ENCODE data around the gene GATA5.

GATA5 gene, protein sequence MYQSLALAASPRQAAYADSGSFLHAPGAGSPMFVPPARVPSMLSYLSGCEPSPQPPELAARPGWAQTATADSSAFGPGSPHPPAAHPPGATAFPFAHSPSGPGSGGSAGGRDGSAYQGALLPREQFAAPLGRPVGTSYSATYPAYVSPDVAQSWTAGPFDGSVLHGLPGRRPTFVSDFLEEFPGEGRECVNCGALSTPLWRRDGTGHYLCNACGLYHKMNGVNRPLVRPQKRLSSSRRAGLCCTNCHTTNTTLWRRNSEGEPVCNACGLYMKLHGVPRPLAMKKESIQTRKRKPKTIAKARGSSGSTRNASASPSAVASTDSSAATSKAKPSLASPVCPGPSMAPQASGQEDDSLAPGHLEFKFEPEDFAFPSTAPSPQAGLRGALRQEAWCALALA

DNA sequence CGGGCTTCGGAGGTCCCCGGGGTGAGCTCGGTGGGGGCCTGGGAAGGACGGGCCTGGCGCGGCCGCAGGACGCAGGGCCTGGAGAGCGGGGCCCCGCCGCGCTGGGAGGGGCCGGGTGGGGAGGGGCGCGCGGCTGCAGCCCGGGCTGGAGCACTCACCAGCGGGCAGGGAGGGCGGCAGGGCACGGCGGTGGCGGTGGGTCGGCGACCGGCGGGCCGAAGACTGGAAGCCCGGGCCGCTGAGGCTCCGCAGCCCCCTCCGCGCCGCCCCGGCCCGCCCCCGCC lies at the start of gene GATA5:
TSS of gene GATA5 (minus strand) at position 224 of the 284 bp plus-strand sequence. CDS start 474 bp downstream, outside the sequence.
- peaks cover 60% of the 10 kb centered on the region for H3K27me3 ChIP-seq (ENCODE audit: insufficient read depth, insufficient read length)
- H3K4me3 ChIP-seq (ENCODE audit: insufficient read length, low read depth) = peak within 1 kb of the TSS; percentile 51
- H3K9me3 ChIP-seq (ENCODE audit: insufficient read depth, low read length) = no peaks in the 10 kb centered on the region
- peaks cover 42% of the 10 kb centered on the region for H3K4me1 ChIP-seq (ENCODE audit: insufficient read depth, insufficient read length)
- DNase-seq (ENCODE audit: low read depth, low spot score) = no peak
- H3K9ac ChIP-seq (ENCODE audit: insufficient read length, low read depth) = peak within 1 kb of the TSS; percentile 77
- no peaks in the 10 kb centered on the region for H3K36me3 ChIP-seq (ENCODE audit: insufficient read depth, insufficient read length, low read length)
- TF ChIP-seq YY1 (IDR thresholded peaks at IDR 0.05; ENCODE audit: insufficient read depth, insufficient read length) (no peak), SUZ12 (IDR thresholded peaks at IDR 0.05; ENCODE audit: extremely low read depth, insufficient read depth, insufficient read length) (no peak), ZNF274 (IDR thresholded peaks at IDR 0.05; ENCODE audit: low read depth, low read length) (no peak)

DNA sequence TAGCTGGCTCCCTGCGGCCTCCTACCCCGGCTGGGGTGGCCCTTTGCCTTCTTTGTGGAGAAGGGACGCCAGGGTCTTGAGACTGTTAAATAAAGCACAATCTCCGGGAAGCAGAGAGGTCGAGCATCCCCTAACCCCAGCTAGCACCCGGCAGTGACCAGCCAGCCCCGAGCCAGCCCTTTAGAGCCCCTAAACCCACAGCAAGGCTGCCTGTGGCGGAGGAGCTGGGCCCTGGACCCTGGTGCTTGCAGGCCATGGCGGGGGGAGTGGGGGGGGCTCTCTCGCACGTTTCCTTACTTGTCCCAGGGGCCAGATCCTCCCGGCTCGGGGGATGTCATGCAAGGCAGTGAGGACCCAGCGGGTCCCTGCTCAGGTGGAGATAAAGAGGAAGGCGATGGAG lies 49.2 kb upstream of the GATA5 start:
- Histone ChIP-seq H3K36me3 (ENCODE audit: insufficient read depth, insufficient read length, low read length) (no peaks in the 10 kb centered on the region), H3K9ac (ENCODE audit: insufficient read length, low read depth) (no peak overlapping the region), H3K4me3 (ENCODE audit: insufficient read length, low read depth) (no peak overlapping the region), H3K27me3 (ENCODE audit: insufficient read depth, insufficient read length) (no peaks in the 10 kb centered on the region), H3K9me3 (ENCODE audit: insufficient read depth, low read length) (no peaks in the 10 kb centered on the region), H3K4me1 (ENCODE audit: insufficient read depth, insufficient read length) (peaks cover 29% of the 10 kb centered on the region)
- no peak for DNase-seq (ENCODE audit: low read depth, low spot score)
- TF ChIP-seq SUZ12 (IDR thresholded peaks at IDR 0.05; ENCODE audit: extremely low read depth, insufficient read depth, insufficient read length) (no peak), YY1 (IDR thresholded peaks at IDR 0.05; ENCODE audit: insufficient read depth, insufficient read length) (no peak), ZNF274 (IDR thresholded peaks at IDR 0.05; ENCODE audit: low read depth, low read length) (no peak)

DNA sequence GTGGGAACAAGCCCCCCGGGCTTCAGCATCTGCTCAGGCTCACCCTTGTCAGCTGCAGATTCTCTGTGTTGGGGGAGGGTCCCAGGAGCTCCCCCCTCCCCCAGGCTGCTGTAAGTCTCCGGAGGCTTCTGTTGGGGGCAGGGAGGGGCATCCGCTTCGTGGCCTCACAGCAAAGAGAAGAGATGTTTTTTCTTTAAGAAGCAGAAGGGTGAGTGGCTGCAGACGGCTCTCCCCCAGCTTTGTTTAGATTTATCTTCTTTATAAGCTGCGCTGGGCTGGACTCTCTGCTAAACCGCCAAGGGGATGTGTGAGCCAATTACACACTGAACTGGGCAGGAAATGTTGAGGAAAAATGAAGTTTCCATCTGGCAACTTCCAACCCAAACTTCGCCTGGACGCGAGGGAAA lies 48.7 kb upstream of the GATA5 start:
- no peak for TF ChIP-seq SUZ12 (IDR thresholded peaks at IDR 0.05; ENCODE audit: extremely low read depth, insufficient read depth, insufficient read length)
- TF ChIP-seq ZNF274 (IDR thresholded peaks at IDR 0.05; ENCODE audit: low read depth, low read length) = no peak
- TF ChIP-seq YY1 (IDR thresholded peaks at IDR 0.05; ENCODE audit: insufficient read depth, insufficient read length) = no peak
- H3K4me3 ChIP-seq (ENCODE audit: insufficient read length, low read depth) = no peak overlapping the region
- no peaks in the 10 kb centered on the region for H3K36me3 ChIP-seq (ENCODE audit: insufficient read depth, insufficient read length, low read length)
- H3K27me3 ChIP-seq (ENCODE audit: insufficient read depth, insufficient read length) = no peaks in the 10 kb centered on the region
- H3K9me3 ChIP-seq (ENCODE audit: insufficient read depth, low read length) = no peaks in the 10 kb centered on the region
- peaks cover 30% of the 10 kb centered on the region for H3K4me1 ChIP-seq (ENCODE audit: insufficient read depth, insufficient read length)
- peak overlapping the region; percentile 16 for H3K9ac ChIP-seq (ENCODE audit: insufficient read length, low read depth)
- DNase-seq (ENCODE audit: low read depth, low spot score) = peak; percentile 22

DNA sequence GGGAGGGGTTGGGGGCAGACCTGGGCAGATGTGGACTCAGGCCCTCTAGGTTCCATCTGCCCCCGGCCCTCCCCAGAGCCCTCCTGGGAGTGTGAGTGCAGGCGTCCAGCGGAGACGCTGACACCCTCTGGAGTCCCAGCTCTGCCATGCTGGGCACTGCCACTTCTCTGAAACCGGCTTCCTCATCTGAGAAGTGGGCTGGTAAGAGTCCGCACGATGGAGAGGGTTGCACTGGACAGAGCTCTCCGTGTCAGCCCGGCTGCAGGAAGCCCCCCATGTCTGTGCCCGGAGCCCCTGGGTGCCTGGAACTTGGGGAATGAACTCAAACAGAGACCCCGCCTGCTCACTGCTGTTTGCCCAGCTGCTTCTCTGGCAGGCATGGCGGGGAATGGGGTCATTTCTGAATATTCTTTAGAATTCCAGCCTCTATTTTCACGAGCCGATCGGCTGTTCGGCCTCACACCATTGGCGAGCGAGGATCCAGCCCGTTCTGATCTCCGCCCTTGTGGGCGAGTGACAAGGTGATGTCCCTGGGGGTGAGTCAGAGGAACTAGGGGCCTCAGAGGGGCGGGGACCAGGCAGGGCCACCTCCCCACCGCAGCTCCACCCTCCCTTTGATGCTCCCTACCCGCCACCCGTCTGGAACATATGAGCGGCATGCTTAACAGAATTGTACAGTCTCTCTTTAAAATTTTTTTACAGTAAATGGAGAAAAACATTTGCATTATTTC lies 47.8 kb upstream of the GATA5 start:
- H3K36me3 ChIP-seq (ENCODE audit: insufficient read depth, insufficient read length, low read length) = no peaks in the 10 kb centered on the region
- peak overlapping the region; percentile 0 for H3K4me3 ChIP-seq (ENCODE audit: insufficient read length, low read depth)
- no peaks in the 10 kb centered on the region for H3K27me3 ChIP-seq (ENCODE audit: insufficient read depth, insufficient read length)
- H3K4me1 ChIP-seq (ENCODE audit: insufficient read depth, insufficient read length) = peaks cover 25% of the 10 kb centered on the region
- peak overlapping the region; percentile 6 for H3K9ac ChIP-seq (ENCODE audit: insufficient read length, low read depth)
- TF ChIP-seq ZNF274 (IDR thresholded peaks at IDR 0.05; ENCODE audit: low read depth, low read length) (no peak), SUZ12 (IDR thresholded peaks at IDR 0.05; ENCODE audit: extremely low read depth, insufficient read depth, insufficient read length) (no peak), YY1 (IDR thresholded peaks at IDR 0.05; ENCODE audit: insufficient read depth, insufficient read length) (no peak)
- DNase-seq (ENCODE audit: low read depth, low spot score) = peak; percentile 20
- no peaks in the 10 kb centered on the region for H3K9me3 ChIP-seq (ENCODE audit: insufficient read depth, low read length)

DNA sequence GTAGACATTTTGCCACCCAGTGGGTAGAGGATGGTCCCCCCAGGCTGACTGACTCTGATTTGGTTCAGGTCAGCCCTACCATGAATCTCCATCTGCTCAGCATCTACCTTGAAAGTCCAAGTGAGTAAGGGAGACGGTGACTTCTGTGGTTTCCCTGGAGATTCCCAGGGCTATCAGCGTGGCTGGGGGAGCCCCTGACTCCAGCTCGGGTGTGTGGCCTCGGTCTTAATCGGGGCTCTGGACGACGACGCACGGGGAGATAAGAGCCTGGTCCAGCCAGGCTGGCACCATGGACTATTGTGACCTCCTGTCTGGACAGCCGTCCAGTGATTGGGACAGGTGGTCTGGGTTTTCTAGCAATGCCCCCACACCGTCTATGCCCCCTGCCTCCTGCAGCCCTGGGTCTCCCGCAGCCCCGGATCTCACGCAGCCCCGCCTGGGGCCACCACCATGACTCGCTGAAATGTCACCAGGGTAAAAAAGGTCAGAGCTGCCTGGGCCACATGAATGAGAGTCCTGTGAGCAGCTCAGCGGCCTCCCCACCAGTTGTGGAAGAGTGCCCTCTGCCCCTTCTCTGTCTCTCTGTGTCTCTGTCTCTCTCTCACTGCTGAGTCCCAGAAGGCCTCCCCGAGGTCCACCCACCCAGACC lies 47.1 kb upstream of the GATA5 start:
- H3K36me3 ChIP-seq (ENCODE audit: insufficient read depth, insufficient read length, low read length) = no peaks in the 10 kb centered on the region
- no peaks in the 10 kb centered on the region for H3K9me3 ChIP-seq (ENCODE audit: insufficient read depth, low read length)
- H3K9ac ChIP-seq (ENCODE audit: insufficient read length, low read depth) = no peak overlapping the region
- DNase-seq (ENCODE audit: low read depth, low spot score) = no peak
- H3K4me3 ChIP-seq (ENCODE audit: insufficient read length, low read depth) = no peak overlapping the region
- no peak for TF ChIP-seq ZNF274 (IDR thresholded peaks at IDR 0.05; ENCODE audit: low read depth, low read length)
- no peak for TF ChIP-seq YY1 (IDR thresholded peaks at IDR 0.05; ENCODE audit: insufficient read depth, insufficient read length)
- no peak for TF ChIP-seq SUZ12 (IDR thresholded peaks at IDR 0.05; ENCODE audit: extremely low read depth, insufficient read depth, insufficient read length)
- H3K27me3 ChIP-seq (ENCODE audit: insufficient read depth, insufficient read length) = no peaks in the 10 kb centered on the region
- H3K4me1 ChIP-seq (ENCODE audit: insufficient read depth, insufficient read length) = peaks cover 25% of the 10 kb centered on the region

DNA sequence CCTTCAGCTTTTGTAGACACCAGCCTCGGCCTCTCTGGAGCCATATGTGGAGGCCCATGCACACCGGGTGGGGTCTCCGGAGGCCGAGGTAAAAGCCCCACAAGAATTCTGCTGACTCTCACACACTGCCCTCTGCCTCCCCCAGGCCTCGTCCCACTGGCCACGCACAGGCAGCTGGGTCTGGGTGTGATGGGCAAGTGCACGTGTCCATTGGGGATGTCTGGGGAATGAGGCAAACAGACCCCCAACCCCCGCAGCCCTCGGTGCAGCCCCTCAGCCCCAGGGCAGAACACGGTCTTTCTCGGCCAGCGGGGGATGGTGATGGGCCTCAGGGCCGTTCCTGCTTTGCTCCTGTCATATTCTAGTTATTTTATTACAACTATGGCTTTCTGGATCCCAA lies 44.0 kb upstream of the GATA5 start:
- no peaks in the 10 kb centered on the region for H3K27me3 ChIP-seq (ENCODE audit: insufficient read depth, insufficient read length)
- TF ChIP-seq YY1 (IDR thresholded peaks at IDR 0.05; ENCODE audit: insufficient read depth, insufficient read length) = no peak
- TF ChIP-seq ZNF274 (IDR thresholded peaks at IDR 0.05; ENCODE audit: low read depth, low read length) = no peak
- TF ChIP-seq SUZ12 (IDR thresholded peaks at IDR 0.05; ENCODE audit: extremely low read depth, insufficient read depth, insufficient read length) = no peak
- peaks cover 19% of the 10 kb centered on the region for H3K4me1 ChIP-seq (ENCODE audit: insufficient read depth, insufficient read length)
- DNase-seq (ENCODE audit: low read depth, low spot score) = no peak
- H3K9me3 ChIP-seq (ENCODE audit: insufficient read depth, low read length) = no peaks in the 10 kb centered on the region
- H3K36me3 ChIP-seq (ENCODE audit: insufficient read depth, insufficient read length, low read length) = no peaks in the 10 kb centered on the region
- no peak overlapping the region for H3K4me3 ChIP-seq (ENCODE audit: insufficient read length, low read depth)
- H3K9ac ChIP-seq (ENCODE audit: insufficient read length, low read depth) = no peak overlapping the region

DNA sequence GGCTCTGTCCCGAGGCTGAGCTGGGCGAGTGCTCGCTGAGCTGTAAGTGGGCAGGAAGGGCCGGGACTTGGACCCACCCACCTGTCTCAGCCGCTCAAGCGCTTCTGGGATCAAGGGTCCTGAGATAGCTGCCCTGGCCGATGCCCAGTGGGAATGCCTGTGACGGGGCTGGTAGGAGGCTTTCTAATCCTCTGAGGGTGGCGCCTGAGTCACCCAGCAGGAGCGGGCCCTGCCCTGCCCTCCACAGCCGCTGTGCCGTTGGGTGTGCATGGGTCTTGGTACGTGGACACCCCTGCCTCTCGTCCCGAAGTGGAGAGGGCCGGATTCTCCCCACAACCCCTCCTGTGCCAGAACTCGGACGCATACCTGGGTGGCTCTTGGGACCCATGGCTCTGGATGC lies 43.1 kb upstream of the GATA5 start:
- TF ChIP-seq YY1 (IDR thresholded peaks at IDR 0.05; ENCODE audit: insufficient read depth, insufficient read length) (no peak), ZNF274 (IDR thresholded peaks at IDR 0.05; ENCODE audit: low read depth, low read length) (no peak), SUZ12 (IDR thresholded peaks at IDR 0.05; ENCODE audit: extremely low read depth, insufficient read depth, insufficient read length) (no peak)
- Histone ChIP-seq H3K9me3 (ENCODE audit: insufficient read depth, low read length) (no peaks in the 10 kb centered on the region), H3K4me1 (ENCODE audit: insufficient read depth, insufficient read length) (peaks cover 13% of the 10 kb centered on the region), H3K9ac (ENCODE audit: insufficient read length, low read depth) (no peak overlapping the region), H3K27me3 (ENCODE audit: insufficient read depth, insufficient read length) (no peaks in the 10 kb centered on the region), H3K4me3 (ENCODE audit: insufficient read length, low read depth) (no peak overlapping the region), H3K36me3 (ENCODE audit: insufficient read depth, insufficient read length, low read length) (no peaks in the 10 kb centered on the region)
- no peak for DNase-seq (ENCODE audit: low read depth, low spot score)

All from NT2/D1 (cell line).